Lung (tissue), 12 donors: ENCODE results near the gene SAMD7. TPM values are rescaled to one million over a fixed set of nuclear protein-coding genes. Genes with fewer than 3 reads are reported as not detected.

Experiments used
- ATAC-seq: fragments of 200-7000 bp; cut with Tn5 transposase; one replicate; pipeline ENCODE4 v1.9.1; 2020; ENCODE audit warnings: moderate number of reproducible peaks; ENCODE audit not compliant: insufficient read depth, low FRiP score
- DNase-seq, 3 donors: peaks; one replicate each; pipeline ENCODE4 v3.0.0-alpha.2; 2013 to 2017
- H3K27ac ChIP-seq, 2 donors: one replicate each; pipeline ENCODE4 v1.5.1; 2013; ENCODE audit warnings: mild to moderate bottlenecking in 2 of 2, moderate library complexity in 2 of 2, control low read depth in 1 of 2, inconsistent platforms in 1 of 2, low read depth in 1 of 2, low read length in 1 of 2
- H3K27me3 ChIP-seq, 3 donors: one replicate each; pipeline ENCODE4 v1.5.1; 2013; ENCODE audit warnings: low read length in 2 of 3; ENCODE audit not compliant: control insufficient read depth in 3 of 3, insufficient read depth in 3 of 3
- H3K36me3 ChIP-seq, 4 donors: one replicate each; pipeline ENCODE4 v1.5.1; 2013; ENCODE audit warnings: low read length in 4 of 4, mild to moderate bottlenecking in 1 of 4, moderate library complexity in 1 of 4; ENCODE audit not compliant: control insufficient read depth in 4 of 4, insufficient read depth in 4 of 4
- H3K4me1 ChIP-seq, 5 donors: one replicate each; pipeline ENCODE4 v1.5.1; 2013; ENCODE audit warnings: low read length in 5 of 5, mild to moderate bottlenecking in 2 of 5, moderate library complexity in 1 of 5; ENCODE audit not compliant: control insufficient read depth in 5 of 5, insufficient read depth in 5 of 5
- H3K4me3 ChIP-seq: one replicate; pipeline ENCODE4 v1.5.1; 2013; ENCODE audit warnings: mild to moderate bottlenecking, control low read depth, moderate library complexity
- H3K9ac ChIP-seq, 2 donors: one replicate each; pipeline ENCODE4 v1.5.1; 2013; ENCODE audit warnings: low read length in 2 of 2, control low read depth in 1 of 2; ENCODE audit not compliant: insufficient read depth in 1 of 2
- H3K9me3 ChIP-seq, 4 donors: one replicate each; pipeline ENCODE4 v1.5.1; 2013; ENCODE audit warnings: low read length in 3 of 4, mild to moderate bottlenecking in 1 of 4, moderate library complexity in 1 of 4; ENCODE audit not compliant: control insufficient read depth in 4 of 4, insufficient read depth in 3 of 4
- WGBS, 2 donors: extraction: QIAGEN DNeasy Blood & Tissue Kit; methylation state at CpG; one replicate each; pipeline ENCODE4 v1.1.7; 2013; 5-methylcytosine and 5-hydroxymethylcytosine counted together
- polyA plus RNA-seq, 2 donors: library from polyadenylated mRNA; stranded (reverse); fragments of 200-250 nt; gene quantifications; one replicate each; pipeline ENCODE4 v1.2.1, GENCODE V29; 2013
- total RNA-seq, 2 donors: library from RNA; depleted of rRNA in 1 of 2; stranded (reverse); fragments of >200 nt in 1 of 2; gene quantifications; one replicate each; pipeline ENCODE4 v1.2.1, GENCODE V29; 2014 to 2021
- TF ChIP-seq, protein P1 (sequence below): IDR thresholded peaks from 2 replicates; pipeline ENCODE4 v1.5.1; 2012; ENCODE audit warnings: mild to moderate bottlenecking; ENCODE audit errors: control extremely low read depth, extremely low read depth
- donor health status: control.
- donor health status: control.
- donor health status: Bipolar disorder and iron deficiency.
- donor health status: healthy.
- donor health status: DM: yes; HTN: yes; CAD: no.

The SAMD7 gene
- total and polyA plus RNA-seq, 4 donors = not detected

DNA sequence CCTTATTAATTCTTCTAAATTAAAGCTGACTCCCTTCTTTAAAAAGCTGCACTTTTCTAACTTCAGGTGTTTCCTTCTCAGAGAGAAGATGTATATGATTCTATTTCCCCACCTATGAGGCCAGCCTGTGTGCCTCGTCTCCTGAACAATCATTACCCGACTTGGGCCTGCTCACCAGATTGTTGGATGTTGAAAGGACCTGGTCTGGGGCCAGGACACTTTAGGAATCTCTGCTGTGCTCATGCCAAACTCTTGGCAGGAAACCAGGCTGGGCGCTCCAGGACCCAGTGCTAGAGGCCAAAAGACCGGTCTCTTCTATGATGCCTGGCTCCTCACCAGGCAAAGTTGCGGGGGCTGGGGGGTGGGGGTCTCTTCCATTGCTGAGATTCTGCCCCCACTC is 24.7 kb upstream of the SAMD7 start:
- H3K9ac ChIP-seq = no peak overlapping the region
- DNase-seq (peak; percentile 79 to 86 (median 83)), ATAC-seq (peak; percentile 60)
- H3K27ac ChIP-seq = no peak overlapping the region
- TF ChIP-seq, protein P1, sequence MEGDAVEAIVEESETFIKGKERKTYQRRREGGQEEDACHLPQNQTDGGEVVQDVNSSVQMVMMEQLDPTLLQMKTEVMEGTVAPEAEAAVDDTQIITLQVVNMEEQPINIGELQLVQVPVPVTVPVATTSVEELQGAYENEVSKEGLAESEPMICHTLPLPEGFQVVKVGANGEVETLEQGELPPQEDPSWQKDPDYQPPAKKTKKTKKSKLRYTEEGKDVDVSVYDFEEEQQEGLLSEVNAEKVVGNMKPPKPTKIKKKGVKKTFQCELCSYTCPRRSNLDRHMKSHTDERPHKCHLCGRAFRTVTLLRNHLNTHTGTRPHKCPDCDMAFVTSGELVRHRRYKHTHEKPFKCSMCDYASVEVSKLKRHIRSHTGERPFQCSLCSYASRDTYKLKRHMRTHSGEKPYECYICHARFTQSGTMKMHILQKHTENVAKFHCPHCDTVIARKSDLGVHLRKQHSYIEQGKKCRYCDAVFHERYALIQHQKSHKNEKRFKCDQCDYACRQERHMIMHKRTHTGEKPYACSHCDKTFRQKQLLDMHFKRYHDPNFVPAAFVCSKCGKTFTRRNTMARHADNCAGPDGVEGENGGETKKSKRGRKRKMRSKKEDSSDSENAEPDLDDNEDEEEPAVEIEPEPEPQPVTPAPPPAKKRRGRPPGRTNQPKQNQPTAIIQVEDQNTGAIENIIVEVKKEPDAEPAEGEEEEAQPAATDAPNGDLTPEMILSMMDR = no peak
- H3K9me3 ChIP-seq = no peaks in the 10 kb centered on the region
- H3K27me3 ChIP-seq = no peaks in the 10 kb centered on the region
- WGBS, 2 donors = 40 to 64% methylated on average over 5 of the region's 5 CpGs
- H3K4me3 ChIP-seq = no peak overlapping the region
- no peaks in the 10 kb centered on the region for H3K36me3 ChIP-seq
- peaks cover 0 to 8% (median 0%) of the 10 kb centered on the region in 5 donors for H3K4me1 ChIP-seq

DNA sequence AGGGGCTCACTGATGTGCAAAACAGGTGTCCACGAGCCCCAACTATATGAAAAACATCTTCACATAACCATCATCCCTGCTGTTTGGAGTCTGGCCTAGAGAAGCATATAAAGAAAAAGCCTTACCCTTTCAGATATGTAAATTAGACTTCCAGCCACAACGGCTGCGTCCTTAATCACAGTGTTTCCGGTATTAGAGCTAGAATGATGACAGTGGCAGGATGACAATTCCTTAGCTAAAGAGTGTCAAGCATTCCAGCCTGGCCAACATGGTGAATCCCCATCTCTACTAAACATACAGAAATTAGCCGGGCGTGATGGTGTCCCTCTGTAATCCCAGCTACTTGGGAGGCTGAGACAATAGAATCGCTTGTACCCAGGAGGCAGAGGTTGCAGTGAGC is 19.5 kb upstream of the SAMD7 start:
- H3K36me3 ChIP-seq = no peaks in the 10 kb centered on the region
- no peak for ATAC-seq
- DNase-seq = no peak
- H3K27me3 ChIP-seq = no peaks in the 10 kb centered on the region
- TF ChIP-seq, protein P1 = no peak
- H3K9ac ChIP-seq = no peak overlapping the region
- no peaks in the 10 kb centered on the region for H3K9me3 ChIP-seq
- 81 to 85% methylated on average over 7 of the region's 7 CpGs for WGBS, 2 donors
- H3K4me1 ChIP-seq = peaks cover 0 to under 1% (median 0%) of the 10 kb centered on the region in 5 donors
- no peak overlapping the region for H3K27ac ChIP-seq
- no peak overlapping the region for H3K4me3 ChIP-seq

DNA sequence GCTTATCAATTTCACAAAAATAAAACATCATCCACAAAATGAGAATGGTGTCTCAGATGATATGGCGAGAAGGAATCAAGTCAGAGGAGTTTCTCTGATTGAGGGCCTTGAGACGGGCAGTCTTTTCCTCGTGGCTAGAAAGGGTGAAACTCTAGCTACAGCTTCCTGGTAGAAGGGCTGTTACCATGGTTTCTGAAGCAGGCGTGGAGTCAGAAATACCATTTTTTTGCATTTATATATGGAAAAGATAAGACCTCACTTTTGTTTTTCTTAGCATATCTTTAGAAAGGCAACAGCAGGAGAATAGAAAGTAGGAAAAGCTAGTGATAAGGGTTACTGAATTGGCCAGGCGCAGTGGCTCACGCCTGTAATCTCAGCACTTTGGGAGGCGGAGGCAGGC is 17.3 kb upstream of the SAMD7 start:
- peak in 1 of 3 donors; percentile 21 for DNase-seq
- H3K36me3 ChIP-seq = no peaks in the 10 kb centered on the region
- ATAC-seq = no peak
- no peaks in the 10 kb centered on the region for H3K4me1 ChIP-seq
- no peak overlapping the region for H3K4me3 ChIP-seq
- H3K27ac ChIP-seq = no peak overlapping the region
- WGBS, 2 donors = 73 to 76% methylated on average over 7 of the region's 7 CpGs
- TF ChIP-seq, protein P1 = no peak
- no peak overlapping the region for H3K9ac ChIP-seq
- H3K9me3 ChIP-seq = no peaks in the 10 kb centered on the region
- H3K27me3 ChIP-seq = no peaks in the 10 kb centered on the region

DNA sequence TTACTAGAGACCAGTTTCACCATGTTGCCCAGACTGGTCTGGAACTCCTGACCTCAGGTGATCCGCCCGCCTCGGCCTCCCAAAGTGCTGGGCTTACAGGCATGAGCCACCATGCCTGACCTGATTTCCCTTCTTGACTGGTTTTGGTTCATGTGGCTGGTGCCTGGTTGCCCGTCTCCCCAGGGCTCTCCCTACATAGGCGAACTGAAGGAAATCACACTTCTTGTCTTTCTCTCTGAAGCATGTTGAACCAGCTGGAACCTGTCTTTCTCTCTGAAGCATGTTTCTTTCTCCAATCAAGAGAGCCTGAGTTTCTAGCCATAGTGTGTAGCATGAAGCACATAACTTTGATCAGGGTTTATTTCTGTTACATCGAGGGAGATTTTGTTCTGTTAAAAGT is 16.3 kb upstream of the SAMD7 start:
- H3K4me1 ChIP-seq = no peaks in the 10 kb centered on the region
- ATAC-seq (no peak), DNase-seq (peak in 2 of 3 donors; percentile 38 to 63)
- no peak overlapping the region for H3K9ac ChIP-seq
- H3K4me3 ChIP-seq = no peak overlapping the region
- TF ChIP-seq, protein P1 = no peak
- no peak overlapping the region for H3K27ac ChIP-seq
- no peaks in the 10 kb centered on the region for H3K36me3 ChIP-seq
- no peaks in the 10 kb centered on the region for H3K27me3 ChIP-seq
- H3K9me3 ChIP-seq = peaks cover 0 to 2% (median 0%) of the 10 kb centered on the region in 4 donors
- 72 to 78% methylated on average over 6 of the region's 6 CpGs for WGBS, 2 donors
